ENCODE results near the gene UPK3A.
A peak's percentile ranks its signal among the peaks of the same experiment; 100 is the strongest.

The UPK3A gene

GRCh38 chr22:45268167-45268957 lies 16.4 kb upstream of the UPK3A start:
- peak overlapping the region; percentile 58 for H3K4me3 ChIP-seq (ENCODE audit: low read length)
- DNase-seq (ENCODE audit: low read depth) = no peak
- TF ChIP-seq CTCF (conservative IDR thresholded peaks at IDR 0.05; ENCODE audit: low read depth, low read length) = no peak

- peak overlapping the region; percentile 58 for H3K4me3 ChIP-seq (ENCODE audit: low read length)
- DNase-seq (ENCODE audit: low read depth) = no peak
- peak; percentile 64 for TF ChIP-seq CTCF (conservative IDR thresholded peaks at IDR 0.05; ENCODE audit: low read depth, low read length)
These were observed 15.5 kb upstream of the UPK3A start for GRCh38 chr22:45268958-45269844.

GRCh38 chr22:45270095-45271020 lies 14.4 kb upstream of the UPK3A start:
- DNase-seq (ENCODE audit: low read depth) = no peak
- TF ChIP-seq CTCF (conservative IDR thresholded peaks at IDR 0.05; ENCODE audit: low read depth, low read length) = no peak
- H3K4me3 ChIP-seq (ENCODE audit: low read length) = no peak overlapping the region

- TF ChIP-seq CTCF (conservative IDR thresholded peaks at IDR 0.05; ENCODE audit: low read depth, low read length) = no peak
- DNase-seq (ENCODE audit: low read depth) = no peak
- H3K4me3 ChIP-seq (ENCODE audit: low read length) = no peak overlapping the region
These were observed 13.0 kb upstream of the UPK3A start for GRCh38 chr22:45271667-45272201.

GRCh38 chr22:45272498-45272897 lies 12.3 kb upstream of the UPK3A start:
- H3K4me3 ChIP-seq (ENCODE audit: low read length) = no peak overlapping the region
- TF ChIP-seq CTCF (conservative IDR thresholded peaks at IDR 0.05; ENCODE audit: low read depth, low read length) = no peak
- DNase-seq (ENCODE audit: low read depth) = no peak

GRCh38 chr22:45273452-45274075 lies 11.2 kb upstream of the UPK3A start:
- TF ChIP-seq CTCF (conservative IDR thresholded peaks at IDR 0.05; ENCODE audit: low read depth, low read length) = no peak
- DNase-seq (ENCODE audit: low read depth) = no peak
- H3K4me3 ChIP-seq (ENCODE audit: low read length) = no peak overlapping the region
